K562 (cell line): ENCODE data around the gene LAG3. TPM values are rescaled to one million over a fixed set of nuclear protein-coding genes. Genes with fewer than 3 reads are reported as not detected.

Experiments
- ATAC-seq: fragments of 200-7000 bp; cut with Tn5 transposase; 3 replicates; pipeline ENCODE4 v1.9.1; 2020; ENCODE audit warnings: moderate library complexity
- BruUV-seq: library from RNA; stranded (reverse); fragments of 400-500 nt; replicated peaks from 2 replicates; lab custom pipeline; 2021; lab: Mats Ljungman, UMichigan
- CTCF ChIA-PET: fragments of 300-600 bp; formaldehyde crosslinking; extraction: SDS; loops from one replicate; lab custom pipeline; 2021; ENCODE audit warnings: low intra/inter-chr PET ratio; lab: Yijun Ruan, JAX
- POLR2A ChIA-PET: fragments of 300-600, 350-650 bp; sonication (Branson Sonifier 250); formaldehyde crosslinking; extraction: SDS; loops from one replicate; lab custom pipeline; 2021; ENCODE audit warnings: antibody characterized with exemption, inconsistent platforms; lab: Yijun Ruan, JAX
- DNase-seq, 4 experiments: peaks; one replicate each; pipeline versions ENCODE4 v3.0.0 to v3.0.0-alpha.2; 2011 to 2018; ENCODE audit warnings: low spot score in 3 of 4, mixed read lengths in 3 of 4; ENCODE audit errors: extremely low read depth in 1 of 4
- FAIRE-seq: peaks from 2 replicates; lab custom pipeline; 2011; peaks lifted over from hg19 to GRCh38; lab: Jason Lieb, UNC
- H2AFZ ChIP-seq: 2 replicates; pipeline ENCODE4 v1.6.0; 2011; ENCODE audit warnings: low read depth, low read length, control low read depth, inconsistent platforms
- H3K27ac ChIP-seq: fragments of 200-600 bp; 3 replicates; pipeline ENCODE4 v1.8.0; 2011; ENCODE audit warnings: low read depth, mild to moderate bottlenecking, control low read depth, inconsistent platforms, low read length, moderate library complexity, mixed read lengths; ENCODE audit errors: extremely low read depth
- H3K27me3 ChIP-seq, 2 experiments: fragments of 300-600 bp in 1 of 2; 2 replicates in 1 of 2; 3 replicates in 1 of 2; pipeline versions ENCODE4 v1.6.0 to v1.8.0; 2011; ENCODE audit warnings: inconsistent platforms in 2 of 2, low read length in 2 of 2, mild to moderate bottlenecking in 1 of 2, mixed read lengths in 1 of 2, moderate library complexity in 1 of 2; ENCODE audit not compliant: control insufficient read depth in 2 of 2, insufficient read depth in 2 of 2
- H3K36me3 ChIP-seq: fragments of 300-600 bp; 3 replicates; pipeline ENCODE4 v1.8.0; 2011; ENCODE audit warnings: mild to moderate bottlenecking, low read length, inconsistent platforms; ENCODE audit not compliant: control insufficient read depth, insufficient read depth
- H3K4me1 ChIP-seq, 2 experiments: fragments of 200-600 bp in 1 of 2; replicated peaks in 1 of 2; 2 replicates in 1 of 2; 3 replicates in 1 of 2; pipeline versions ENCODE4 v1.5.1 to v1.8.0; 2011; ENCODE audit warnings: inconsistent platforms in 2 of 2, low read length in 2 of 2, mild to moderate bottlenecking in 1 of 2, mixed read lengths in 1 of 2, moderate library complexity in 1 of 2; ENCODE audit not compliant: control insufficient read depth in 2 of 2, insufficient read depth in 2 of 2
- H3K4me2 ChIP-seq: 2 replicates; pipeline ENCODE4 v1.6.1; 2011; ENCODE audit warnings: low read length, control low read depth, inconsistent platforms, mixed read lengths; ENCODE audit not compliant: insufficient read depth
- H3K4me3 ChIP-seq: fragments of 200-600 bp; sonication (generic), shearing (Covaris generic); 2 replicates; pipeline ENCODE4 v1.5.1; 2016; ENCODE audit warnings: control low read depth, inconsistent platforms
- H3K79me2 ChIP-seq: fragments of 200-600 bp; 3 replicates; pipeline ENCODE4 v1.8.0; 2011; ENCODE audit warnings: low read length, inconsistent platforms; ENCODE audit not compliant: control insufficient read depth, insufficient read depth
- H3K9ac ChIP-seq, 2 experiments: 2 replicates each; pipeline versions ENCODE4 v1.6.0 to v1.6.1; 2011; ENCODE audit warnings: low read depth in 2 of 2, low read length in 2 of 2, control low read depth in 1 of 2, inconsistent platforms in 1 of 2, mild to moderate bottlenecking in 1 of 2, mixed read lengths in 1 of 2; ENCODE audit not compliant: insufficient read depth in 1 of 2
- H3K9me1 ChIP-seq: one replicate; pipeline ENCODE4 v1.6.0; 2011; ENCODE audit warnings: inconsistent platforms, mild to moderate bottlenecking, low read length, moderate library complexity; ENCODE audit not compliant: control insufficient read depth, insufficient read depth
- H3K9me3 ChIP-seq: replicated peaks from 2 replicates; pipeline ENCODE4 v1.5.1; 2011; ENCODE audit warnings: low read depth, low read length, inconsistent platforms; ENCODE audit not compliant: control insufficient read depth, insufficient read depth
- H4K20me1 ChIP-seq: replicated peaks from 2 replicates; pipeline ENCODE4 v1.6.1; 2011; ENCODE audit warnings: low read length, inconsistent platforms, mixed read lengths; ENCODE audit not compliant: control insufficient read depth, insufficient read depth
- CREM ChIP-seq: IDR thresholded peaks from 2 replicates; pipeline ENCODE4 v1.6.1; 2014; ENCODE audit warnings: antibody characterized with exemption, low read depth
- HBP1 ChIP-seq: fragments of 450-650 bp; formaldehyde crosslinking; IDR thresholded peaks from 2 replicates; pipeline ENCODE4 v1.4.0; 2022; ENCODE audit warnings: missing genetic modification characterization
- IRF1 ChIP-seq: sonication (generic); formaldehyde crosslinking; IDR thresholded peaks from 2 replicates; pipeline ENCODE4 v1.8.0; 2022; ENCODE audit warnings: missing genetic modification reagents, mild to moderate bottlenecking, borderline replicate concordance
- PHTF2 ChIP-seq: fragments of 250-450 bp; sonication (Bioruptor Pico); IDR thresholded peaks from 2 replicates; pipeline ENCODE4 v1.5.0; 2021; ENCODE audit warnings: mild to moderate bottlenecking
- TCFL5 ChIP-seq: fragments of 250-450 bp; sonication (Bioruptor Pico); conservative IDR thresholded peaks from 2 replicates; pipeline ENCODE4 v1.6.1; 2021; ENCODE audit warnings: mild to moderate bottlenecking, moderate library complexity, matching md5 sums
- TOE1 ChIP-seq, 2 experiments: fragments of 450-650 bp in 1 of 2; sonication (generic) in 1 of 2; formaldehyde crosslinking in 1 of 2; IDR thresholded peaks; 2 replicates each; pipeline versions ENCODE4 v1.7.1 to v1.8.0; 2016 to 2022; ENCODE audit warnings: borderline replicate concordance in 2 of 2, mild to moderate bottlenecking in 2 of 2, antibody characterized with exemption in 1 of 2, inconsistent platforms in 1 of 2, low read depth in 1 of 2, missing genetic modification reagents in 1 of 2, moderate library complexity in 1 of 2
- ZNF644 ChIP-seq: fragments of 200-800 bp; sonication (Bioruptor generic); IDR thresholded peaks from 2 replicates; pipeline ENCODE4 v1.6.1; 2016; ENCODE audit warnings: low read depth, missing genetic modification characterization, missing compliant biosample characterization
- WGBS: fragments of 100-300 bp; shearing (Covaris generic); methylation state at CpG from one replicate; pipeline ENCODE4 v1.1.6; 2016; ENCODE audit warnings: low coverage, mixed read lengths; ENCODE audit not compliant: insufficient coverage; ENCODE audit errors: missing lambda C conversion rate; 5-methylcytosine and 5-hydroxymethylcytosine counted together
- in situ Hi-C: fragments of 300-500 bp; cut with MboI; formaldehyde crosslinking; loops from 4 replicates; pipeline ENCODE4 v1.15.0; 2018; ENCODE audit warnings: inconsistent platforms, mixed read lengths
- intact Hi-C: fragments of 100-400 bp; cut with micrococcal nuclease; formaldehyde crosslinking; loops from 2 replicates; pipeline ENCODE4 v1.14.2; 2022
- polyA plus RNA-seq, 8 experiments: library from polyadenylated mRNA; depleted of rRNA in 4 of 8; stranded (reverse) in 5 of 8; unstranded in 3 of 8; fragments of >200 nt; fragmentation: Nextera tagmentation in 2 of 8; fragmentation: Illumina TruSeq in 1 of 8; extraction: Ambion mirVana in 2 of 8; extraction: Trizol in 1 of 8; gene quantifications; 2 replicates each; pipeline versions ENCODE4 v1.2.1 to v1.2.3, GENCODE V29; 2011 to 2014; ENCODE audit warnings: inconsistent platforms in 1 of 8, missing spikeins in 1 of 8
- total RNA-seq, 7 experiments: library from RNA; depleted of rRNA in 6 of 7; stranded (reverse); fragments of >200 nt in 6 of 7; fragmentation: Illumina TruSeq in 2 of 7; extraction: Trizol in 2 of 7; gene quantifications; 2 replicates each; pipeline versions ENCODE4 v1.2.1 to v1.2.3, GENCODE V29; 2011 to 2021; ENCODE audit warnings: low replicate concordance in 1 of 7
- TF ChIP-seq, protein P1 (sequence below): fragments of 250-450 bp; sonication (Bioruptor Pico); IDR thresholded peaks from 2 replicates; pipeline ENCODE4 v1.5.0; 2020; ENCODE audit warnings: mild to moderate bottlenecking

LAG3 gene
- total and polyA plus RNA-seq, 9 of the 15 experiments (the other 6 are each of a cell fraction or from before 2014, with no cell fraction given) = 0.07 to 0.66 (median 0.09) TPM; not detected in 1

- TF ChIP-seq HBP1 (CRISPR knock-in tag) (no peak), IRF1 (CRISPR knock-in tag) (no peak), PHTF2 (CRISPR knock-in tag) (no peak), TCFL5 (CRISPR knock-in tag) (no peak), TOE1 (IDR thresholded peaks at IDR 0.05; ENCODE audit: borderline replicate concordance) (no peak), TOE1 (CRISPR knock-in tag; IDR thresholded peaks at IDR 0.05; ENCODE audit: borderline replicate concordance, low read depth) (no peak)
- TF ChIP-seq, all 486 proteins: peak for 0
Measured at GRCh38 chr12:6796576-6796975, 24.3 kb downstream of the LAG3 start (continued).

GRCh38 chr12:6799147-6799546 is 26.8 kb downstream of the LAG3 start:
- Histone ChIP-seq H3K36me3 (no peaks in the 10 kb centered on the region), H3K27me3 (no peaks in the 10 kb centered on the region), H3K79me2 (no peaks in the 10 kb centered on the region), H3K9me3 (no peaks in the 10 kb centered on the region), H3K27ac (no peak overlapping the region), H3K4me2 (no peak overlapping the region), H2AFZ (no peak overlapping the region), H4K20me1 (no peaks in the 10 kb centered on the region), H3K9ac (no peak overlapping the region), H3K4me1 (no peaks in the 10 kb centered on the region; a peak in 1 of 5 replicates), H3K9me1 (no peaks in the 10 kb centered on the region), H3K4me3 (no peak overlapping the region)
- BruUV-seq = no TSS peak
- CTCF ChIA-PET = no interaction called here
- in situ Hi-C loops = no loop called here
- FAIRE-seq (no peak), DNase-seq (no peak), ATAC-seq (no peak)
- intact Hi-C loops = no loop called here
- POLR2A ChIA-PET = no interaction called here
- WGBS = 49% methylated on average over 5 of the region's 5 CpGs
- TF ChIP-seq, protein P1, sequence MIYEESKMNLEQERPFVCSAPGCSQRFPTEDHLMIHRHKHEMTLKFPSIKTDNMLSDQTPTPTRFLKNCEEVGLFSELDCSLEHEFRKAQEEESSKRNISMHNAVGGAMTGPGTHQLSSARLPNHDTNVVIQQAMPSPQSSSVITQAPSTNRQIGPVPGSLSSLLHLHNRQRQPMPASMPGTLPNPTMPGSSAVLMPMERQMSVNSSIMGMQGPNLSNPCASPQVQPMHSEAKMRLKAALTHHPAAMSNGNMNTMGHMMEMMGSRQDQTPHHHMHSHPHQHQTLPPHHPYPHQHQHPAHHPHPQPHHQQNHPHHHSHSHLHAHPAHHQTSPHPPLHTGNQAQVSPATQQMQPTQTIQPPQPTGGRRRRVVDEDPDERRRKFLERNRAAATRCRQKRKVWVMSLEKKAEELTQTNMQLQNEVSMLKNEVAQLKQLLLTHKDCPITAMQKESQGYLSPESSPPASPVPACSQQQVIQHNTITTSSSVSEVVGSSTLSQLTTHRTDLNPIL = no peak
- TF ChIP-seq CREM (no peak), ZNF644 (tag) (no peak)
